Measurements from ENCODE around the gene APP. TPM values are rescaled to one million over a fixed set of nuclear protein-coding genes. Genes with fewer than 3 reads are reported as not detected.
A peak's percentile ranks its signal among the peaks of the same experiment; 100 is the strongest.

Gene APP
- total RNA-seq, 1 experiment from 2014 or later, result 560 TPM

DNA sequence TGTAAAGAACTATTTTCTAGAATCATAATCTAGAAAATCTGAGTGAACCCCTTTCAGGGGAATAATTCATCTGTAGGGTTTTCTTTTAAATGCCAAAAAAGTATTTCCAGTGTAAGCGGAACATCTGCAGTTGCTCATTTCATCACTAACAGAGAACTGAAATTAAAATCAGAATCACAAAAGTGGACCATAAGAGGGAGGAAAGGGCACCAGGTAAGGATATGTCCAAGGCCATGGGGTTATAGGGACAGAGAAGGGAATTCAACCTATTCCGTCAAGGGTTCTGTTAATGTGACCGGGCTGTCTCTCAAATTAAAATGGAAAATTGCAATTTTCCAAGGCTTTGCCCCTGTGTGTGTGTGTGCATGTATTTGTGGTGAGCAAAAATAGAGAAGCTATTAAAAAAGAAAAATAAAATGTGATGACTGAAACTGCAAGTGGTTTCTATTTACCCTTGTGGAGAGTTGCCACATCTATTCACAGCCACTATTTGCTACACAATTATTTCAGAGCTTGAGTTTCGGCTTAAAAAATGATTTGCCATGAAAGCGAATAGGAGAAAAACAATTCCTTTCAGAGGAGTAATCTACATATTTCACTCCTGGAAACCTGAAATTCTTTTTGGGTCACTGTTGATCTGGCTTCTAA lies 53.1 kb downstream of the APP start:
- TF ChIP-seq ZBTB21 (CRISPR knock-in tag; IDR thresholded peaks at IDR 0.05; ENCODE audit: borderline replicate concordance) (no peak), ETV6 (CRISPR knock-in tag; IDR thresholded peaks at IDR 0.05) (no peak), FOXJ3 (CRISPR knock-in tag; IDR thresholded peaks at IDR 0.05; ENCODE audit: borderline replicate concordance) (no peak), SP1 (CRISPR knock-in tag; conservative IDR thresholded peaks at IDR 0.05) (no peak), RORB (CRISPR knock-in tag; IDR thresholded peaks at IDR 0.05) (no peak)
- TF ChIP-seq, protein P1, sequence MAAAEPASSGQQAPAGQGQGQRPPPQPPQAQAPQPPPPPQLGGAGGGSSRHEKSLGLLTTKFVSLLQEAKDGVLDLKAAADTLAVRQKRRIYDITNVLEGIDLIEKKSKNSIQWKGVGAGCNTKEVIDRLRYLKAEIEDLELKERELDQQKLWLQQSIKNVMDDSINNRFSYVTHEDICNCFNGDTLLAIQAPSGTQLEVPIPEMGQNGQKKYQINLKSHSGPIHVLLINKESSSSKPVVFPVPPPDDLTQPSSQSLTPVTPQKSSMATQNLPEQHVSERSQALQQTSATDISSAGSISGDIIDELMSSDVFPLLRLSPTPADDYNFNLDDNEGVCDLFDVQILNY (CRISPR knock-in tag; IDR thresholded peaks at IDR 0.05), result no peak
- TF ChIP-seq, protein P2, sequence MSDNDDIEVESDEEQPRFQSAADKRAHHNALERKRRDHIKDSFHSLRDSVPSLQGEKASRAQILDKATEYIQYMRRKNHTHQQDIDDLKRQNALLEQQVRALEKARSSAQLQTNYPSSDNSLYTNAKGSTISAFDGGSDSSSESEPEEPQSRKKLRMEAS (CRISPR knock-in tag; IDR thresholded peaks at IDR 0.05), result no peak
- CTCF ChIA-PET, result no interaction called here
- Mint-ChIP-seq H3K36me3 (0 out of 2 replicates have a peak, but pooled peaks cover 3% of the 10 kb centered on the region), H3K4me1 (peaks cover 93% of the 10 kb centered on the region), H3K27me3 (ENCODE audit: low read depth) (no peaks in the 10 kb centered on the region), H3K9me3 (no peaks in the 10 kb centered on the region), H3K27ac (peak overlapping the region; percentile 91), H3K4me3 (no peak overlapping the region)
- ATAC-seq, result no peak
- POLR2A ChIA-PET, result no interaction called here
- no peak for DNase-seq (ENCODE audit: low spot score)

DNA sequence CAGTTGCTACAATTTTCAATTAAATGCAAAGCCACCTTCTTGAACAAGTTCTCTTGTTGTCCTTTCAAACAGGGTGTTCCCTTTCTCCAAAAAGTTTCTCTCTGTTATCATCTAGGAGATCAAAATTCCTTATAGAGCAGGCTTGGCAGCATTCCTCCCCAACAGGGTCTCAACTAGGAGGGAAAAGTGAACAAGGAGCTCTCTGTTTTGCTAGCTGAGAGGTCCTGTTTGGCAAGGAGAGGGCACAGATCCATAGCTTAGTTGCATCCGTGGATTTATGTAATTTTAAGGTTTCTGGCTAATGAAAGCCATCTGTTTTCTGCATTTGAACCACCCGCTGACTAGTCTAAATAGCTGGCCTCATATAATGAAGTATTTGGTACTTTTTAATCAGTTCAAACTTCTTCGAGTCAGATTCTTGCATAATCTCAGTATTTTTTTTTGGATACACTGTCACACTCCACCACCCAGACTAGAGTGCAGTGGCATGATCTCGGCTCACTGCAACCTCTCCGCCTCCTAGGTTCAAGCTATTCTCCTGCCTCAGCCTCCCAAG lies 54.0 kb downstream of the APP start:
- H3K27me3 Mint-ChIP-seq (ENCODE audit: low read depth), result no peaks in the 10 kb centered on the region
- H3K4me1 Mint-ChIP-seq, result peaks cover 91% of the 10 kb centered on the region
- H3K9me3 Mint-ChIP-seq, result no peaks in the 10 kb centered on the region
- ATAC-seq, result peak; percentile 55
- no peak for DNase-seq (ENCODE audit: low spot score)
- 0 out of 2 replicates have a peak, but pooled peaks cover 5% of the 10 kb centered on the region for H3K36me3 Mint-ChIP-seq
- H3K27ac Mint-ChIP-seq, result peak overlapping the region; percentile 91
- no peak overlapping the region for H3K4me3 Mint-ChIP-seq
- no peak for TF ChIP-seq KAT7 (CRISPR knock-in tag; IDR thresholded peaks at IDR 0.05; ENCODE audit: borderline replicate concordance)
- TF ChIP-seq, protein P3, sequence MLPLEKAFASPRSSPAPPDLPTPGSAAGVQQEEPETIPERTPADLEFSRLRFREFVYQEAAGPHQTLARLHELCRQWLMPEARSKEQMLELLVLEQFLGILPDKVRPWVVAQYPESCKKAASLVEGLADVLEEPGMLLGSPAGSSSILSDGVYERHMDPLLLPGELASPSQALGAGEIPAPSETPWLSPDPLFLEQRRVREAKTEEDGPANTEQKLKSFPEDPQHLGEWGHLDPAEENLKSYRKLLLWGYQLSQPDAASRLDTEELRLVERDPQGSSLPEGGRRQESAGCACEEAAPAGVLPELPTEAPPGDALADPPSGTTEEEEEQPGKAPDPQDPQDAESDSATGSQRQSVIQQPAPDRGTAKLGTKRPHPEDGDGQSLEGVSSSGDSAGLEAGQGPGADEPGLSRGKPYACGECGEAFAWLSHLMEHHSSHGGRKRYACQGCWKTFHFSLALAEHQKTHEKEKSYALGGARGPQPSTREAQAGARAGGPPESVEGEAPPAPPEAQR (CRISPR knock-in tag; IDR thresholded peaks at IDR 0.05), result no peak
- CTCF ChIA-PET, result no interaction called here
- POLR2A ChIA-PET, result no interaction called here

DNA sequence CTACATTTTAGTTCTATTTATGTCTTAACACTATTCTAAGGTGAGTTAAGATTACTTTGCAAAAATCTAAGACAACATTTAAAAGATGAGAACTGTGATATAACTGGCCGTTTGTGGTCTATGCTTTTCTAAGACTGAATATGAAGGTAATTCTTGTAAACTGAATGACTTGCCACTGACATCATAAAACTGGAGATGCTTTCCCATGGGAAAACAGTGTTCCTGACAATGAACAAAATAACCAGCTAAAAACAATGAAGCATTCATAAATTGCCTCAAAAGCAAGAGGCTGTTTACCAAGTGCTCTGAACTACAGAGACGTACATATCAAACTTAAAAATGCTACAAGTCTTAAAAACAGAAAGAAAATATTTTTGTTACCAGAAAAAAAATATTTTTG lies 54.7 kb downstream of the APP start:
- POLR2A ChIA-PET, result no interaction called here
- ATAC-seq (no peak), DNase-seq (ENCODE audit: low spot score) (no peak)
- Mint-ChIP-seq H3K4me3 (no peak overlapping the region), H3K27ac (peak overlapping the region; percentile 91), H3K27me3 (ENCODE audit: low read depth) (no peaks in the 10 kb centered on the region), H3K36me3 (peaks cover 11% of the 10 kb centered on the region), H3K4me1 (peaks cover 91% of the 10 kb centered on the region), H3K9me3 (no peaks in the 10 kb centered on the region)
- CTCF ChIA-PET, result no interaction called here
- no peak for TF ChIP-seq JAZF1 (CRISPR knock-in tag; IDR thresholded peaks at IDR 0.05)
- no peak for TF ChIP-seq RELA (CRISPR knock-in tag; IDR thresholded peaks at IDR 0.05; ENCODE audit: borderline replicate concordance)
- TF ChIP-seq NFATC4 (CRISPR knock-in tag; IDR thresholded peaks at IDR 0.05), result no peak
- TF ChIP-seq, protein P4, sequence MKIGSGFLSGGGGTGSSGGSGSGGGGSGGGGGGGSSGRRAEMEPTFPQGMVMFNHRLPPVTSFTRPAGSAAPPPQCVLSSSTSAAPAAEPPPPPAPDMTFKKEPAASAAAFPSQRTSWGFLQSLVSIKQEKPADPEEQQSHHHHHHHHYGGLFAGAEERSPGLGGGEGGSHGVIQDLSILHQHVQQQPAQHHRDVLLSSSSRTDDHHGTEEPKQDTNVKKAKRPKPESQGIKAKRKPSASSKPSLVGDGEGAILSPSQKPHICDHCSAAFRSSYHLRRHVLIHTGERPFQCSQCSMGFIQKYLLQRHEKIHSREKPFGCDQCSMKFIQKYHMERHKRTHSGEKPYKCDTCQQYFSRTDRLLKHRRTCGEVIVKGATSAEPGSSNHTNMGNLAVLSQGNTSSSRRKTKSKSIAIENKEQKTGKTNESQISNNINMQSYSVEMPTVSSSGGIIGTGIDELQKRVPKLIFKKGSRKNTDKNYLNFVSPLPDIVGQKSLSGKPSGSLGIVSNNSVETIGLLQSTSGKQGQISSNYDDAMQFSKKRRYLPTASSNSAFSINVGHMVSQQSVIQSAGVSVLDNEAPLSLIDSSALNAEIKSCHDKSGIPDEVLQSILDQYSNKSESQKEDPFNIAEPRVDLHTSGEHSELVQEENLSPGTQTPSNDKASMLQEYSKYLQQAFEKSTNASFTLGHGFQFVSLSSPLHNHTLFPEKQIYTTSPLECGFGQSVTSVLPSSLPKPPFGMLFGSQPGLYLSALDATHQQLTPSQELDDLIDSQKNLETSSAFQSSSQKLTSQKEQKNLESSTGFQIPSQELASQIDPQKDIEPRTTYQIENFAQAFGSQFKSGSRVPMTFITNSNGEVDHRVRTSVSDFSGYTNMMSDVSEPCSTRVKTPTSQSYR (CRISPR knock-in tag; IDR thresholded peaks at IDR 0.05), result no peak
- no peak for TF ChIP-seq NR3C1 (CRISPR knock-in tag; conservative IDR thresholded peaks at IDR 0.05; ENCODE audit: low read depth)
- no peak for TF ChIP-seq OVOL2 (CRISPR knock-in tag; IDR thresholded peaks at IDR 0.05; ENCODE audit: borderline replicate concordance)
- TF ChIP-seq ETV6 (CRISPR knock-in tag; IDR thresholded peaks at IDR 0.05), result no peak
- TF ChIP-seq, protein P5, sequence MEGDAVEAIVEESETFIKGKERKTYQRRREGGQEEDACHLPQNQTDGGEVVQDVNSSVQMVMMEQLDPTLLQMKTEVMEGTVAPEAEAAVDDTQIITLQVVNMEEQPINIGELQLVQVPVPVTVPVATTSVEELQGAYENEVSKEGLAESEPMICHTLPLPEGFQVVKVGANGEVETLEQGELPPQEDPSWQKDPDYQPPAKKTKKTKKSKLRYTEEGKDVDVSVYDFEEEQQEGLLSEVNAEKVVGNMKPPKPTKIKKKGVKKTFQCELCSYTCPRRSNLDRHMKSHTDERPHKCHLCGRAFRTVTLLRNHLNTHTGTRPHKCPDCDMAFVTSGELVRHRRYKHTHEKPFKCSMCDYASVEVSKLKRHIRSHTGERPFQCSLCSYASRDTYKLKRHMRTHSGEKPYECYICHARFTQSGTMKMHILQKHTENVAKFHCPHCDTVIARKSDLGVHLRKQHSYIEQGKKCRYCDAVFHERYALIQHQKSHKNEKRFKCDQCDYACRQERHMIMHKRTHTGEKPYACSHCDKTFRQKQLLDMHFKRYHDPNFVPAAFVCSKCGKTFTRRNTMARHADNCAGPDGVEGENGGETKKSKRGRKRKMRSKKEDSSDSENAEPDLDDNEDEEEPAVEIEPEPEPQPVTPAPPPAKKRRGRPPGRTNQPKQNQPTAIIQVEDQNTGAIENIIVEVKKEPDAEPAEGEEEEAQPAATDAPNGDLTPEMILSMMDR (IDR thresholded peaks at IDR 0.05), result no peak
- no peak for TF ChIP-seq ZNF416 (CRISPR knock-in tag; IDR thresholded peaks at IDR 0.05)
- no peak for TF ChIP-seq ZNF121 (CRISPR knock-in tag; IDR thresholded peaks at IDR 0.05)
- no peak for TF ChIP-seq TEAD4 (CRISPR knock-in tag; IDR thresholded peaks at IDR 0.05)
- TF ChIP-seq CREM (CRISPR knock-in tag; IDR thresholded peaks at IDR 0.05), result no peak
- no peak for TF ChIP-seq ZNF671 (CRISPR knock-in tag; IDR thresholded peaks at IDR 0.05)
- no peak for TF ChIP-seq FOXP1 (CRISPR knock-in tag; IDR thresholded peaks at IDR 0.05; ENCODE audit: borderline replicate concordance)
- TF ChIP-seq ZNF219 (CRISPR knock-in tag; IDR thresholded peaks at IDR 0.05; ENCODE audit: borderline replicate concordance), result no peak
